ENCODE data around the gene CCNY.

Gene CCNY

GRCh38 chr10:35334297-35334696 lies 2.0 kb upstream of the CCNY start:
- H3K4me1 ChIP-seq (ENCODE audit: insufficient read depth, low read length), result peaks cover 24% of the 10 kb centered on the region
- H3K36me3 ChIP-seq (ENCODE audit: insufficient read depth, low read length), result peaks cover 12% of the 10 kb centered on the region
- no peak overlapping the region for H3K9ac ChIP-seq (ENCODE audit: low read depth, low read length)
- no peaks in the 10 kb centered on the region for H3K9me3 ChIP-seq (ENCODE audit: insufficient read depth, low read depth, low read length)
- H3K27me3 ChIP-seq (ENCODE audit: insufficient read depth, low read length), result 0 out of 2 replicates have a peak, but pooled peaks cover 5% of the 10 kb centered on the region
- WGBS, result 92% methylated on average over 1 of the region's 1 CpG
- no peak overlapping the region for H3K27ac ChIP-seq (ENCODE audit: low read depth, low read length)
- H3K4me3 ChIP-seq (ENCODE audit: low read length), result no peak overlapping the region

GRCh38 chr10:35335133-35336083 lies 901 bp upstream of the CCNY start:
- peak overlapping the region; percentile 93 for H3K4me3 ChIP-seq (ENCODE audit: low read length)
- H3K4me1 ChIP-seq (ENCODE audit: insufficient read depth, low read length), result peaks cover 15% of the 10 kb centered on the region
- H3K27me3 ChIP-seq (ENCODE audit: insufficient read depth, low read length), result 0 out of 2 replicates have a peak, but pooled peaks cover 5% of the 10 kb centered on the region
- H3K9me3 ChIP-seq (ENCODE audit: insufficient read depth, low read depth, low read length), result no peaks in the 10 kb centered on the region
- 43% methylated on average over 34 of the region's 34 CpGs for WGBS
- 0 out of 2 replicates have a peak overlapping the region, but pooled peaks have one; percentile 41 for H3K27ac ChIP-seq (ENCODE audit: low read depth, low read length)
- peaks cover 12% of the 10 kb centered on the region for H3K36me3 ChIP-seq (ENCODE audit: insufficient read depth, low read length)
- H3K9ac ChIP-seq (ENCODE audit: low read depth, low read length), result peak overlapping the region; percentile 83

GRCh38 chr10:35336921-35337823 lies 863 bp downstream of the CCNY start:
- H3K4me3 ChIP-seq (ENCODE audit: low read length), result peak overlapping the region; percentile 93
- peak overlapping the region; percentile 72 for H3K9ac ChIP-seq (ENCODE audit: low read depth, low read length)
- H3K27ac ChIP-seq (ENCODE audit: low read depth, low read length), result no peak overlapping the region
- no peaks in the 10 kb centered on the region for H3K9me3 ChIP-seq (ENCODE audit: insufficient read depth, low read depth, low read length)
- H3K27me3 ChIP-seq (ENCODE audit: insufficient read depth, low read length), result 0 out of 2 replicates have a peak, but pooled peaks cover 5% of the 10 kb centered on the region
- WGBS, result under 1% methylated on average over 88 of the region's 88 CpGs
- peaks cover 15% of the 10 kb centered on the region for H3K4me1 ChIP-seq (ENCODE audit: insufficient read depth, low read length)
- H3K36me3 ChIP-seq (ENCODE audit: insufficient read depth, low read length), result peaks cover 12% of the 10 kb centered on the region

- no peak overlapping the region for H3K4me3 ChIP-seq (ENCODE audit: low read length)
- H3K9me3 ChIP-seq (ENCODE audit: insufficient read depth, low read depth, low read length), result no peaks in the 10 kb centered on the region
- H3K9ac ChIP-seq (ENCODE audit: low read depth, low read length), result no peak overlapping the region
- H3K27ac ChIP-seq (ENCODE audit: low read depth, low read length), result no peak overlapping the region
- peaks cover 15% of the 10 kb centered on the region for H3K4me1 ChIP-seq (ENCODE audit: insufficient read depth, low read length)
- 0 out of 2 replicates have a peak, but pooled peaks cover 5% of the 10 kb centered on the region for H3K27me3 ChIP-seq (ENCODE audit: insufficient read depth, low read length)
- no peaks in the 10 kb centered on the region for H3K36me3 ChIP-seq (ENCODE audit: insufficient read depth, low read length)
- WGBS, result 85% methylated on average over 2 of the region's 2 CpGs
Measured at GRCh38 chr10:35339942-35340341, 3.6 kb downstream of the CCNY start.

- no peak overlapping the region for H3K27ac ChIP-seq (ENCODE audit: low read depth, low read length)
- H3K36me3 ChIP-seq (ENCODE audit: insufficient read depth, low read length), result no peaks in the 10 kb centered on the region
- no peak overlapping the region for H3K4me3 ChIP-seq (ENCODE audit: low read length)
- WGBS, result 83% methylated on average over 6 of the region's 6 CpGs
- H3K27me3 ChIP-seq (ENCODE audit: insufficient read depth, low read length), result 0 out of 2 replicates have a peak, but pooled peaks cover 5% of the 10 kb centered on the region
- H3K4me1 ChIP-seq (ENCODE audit: insufficient read depth, low read length), result peaks cover 9% of the 10 kb centered on the region
- H3K9me3 ChIP-seq (ENCODE audit: insufficient read depth, low read depth, low read length), result no peaks in the 10 kb centered on the region
- H3K9ac ChIP-seq (ENCODE audit: low read depth, low read length), result no peak overlapping the region
Measured at GRCh38 chr10:35340975-35341374, 4.7 kb downstream of the CCNY start.

- peaks cover 9% of the 10 kb centered on the region for H3K4me1 ChIP-seq (ENCODE audit: insufficient read depth, low read length)
- 0 out of 2 replicates have a peak, but pooled peaks cover 5% of the 10 kb centered on the region for H3K27me3 ChIP-seq (ENCODE audit: insufficient read depth, low read length)
- H3K4me3 ChIP-seq (ENCODE audit: low read length), result no peak overlapping the region
- no peaks in the 10 kb centered on the region for H3K9me3 ChIP-seq (ENCODE audit: insufficient read depth, low read depth, low read length)
- H3K9ac ChIP-seq (ENCODE audit: low read depth, low read length), result no peak overlapping the region
- no peak overlapping the region for H3K27ac ChIP-seq (ENCODE audit: low read depth, low read length)
- H3K36me3 ChIP-seq (ENCODE audit: insufficient read depth, low read length), result no peaks in the 10 kb centered on the region
- 92% methylated on average over 3 of the region's 4 CpGs for WGBS
Measured at GRCh38 chr10:35341521-35341920, 5.2 kb downstream of the CCNY start.

- H3K36me3 ChIP-seq (ENCODE audit: insufficient read depth, low read length), result no peaks in the 10 kb centered on the region
- 0 out of 2 replicates have a peak, but pooled peaks cover 5% of the 10 kb centered on the region for H3K27me3 ChIP-seq (ENCODE audit: insufficient read depth, low read length)
- H3K9me3 ChIP-seq (ENCODE audit: insufficient read depth, low read depth, low read length), result no peaks in the 10 kb centered on the region
- H3K27ac ChIP-seq (ENCODE audit: low read depth, low read length), result no peak overlapping the region
- no peak overlapping the region for H3K9ac ChIP-seq (ENCODE audit: low read depth, low read length)
- H3K4me3 ChIP-seq (ENCODE audit: low read length), result no peak overlapping the region
- 89% methylated on average over 5 of the region's 5 CpGs for WGBS
- H3K4me1 ChIP-seq (ENCODE audit: insufficient read depth, low read length), result peaks cover 9% of the 10 kb centered on the region
Measured at GRCh38 chr10:35342183-35342753, 6.0 kb downstream of the CCNY start.

- no peaks in the 10 kb centered on the region for H3K4me1 ChIP-seq (ENCODE audit: insufficient read depth, low read length)
Measured at GRCh38 chr10:35343739-35344138, 7.4 kb downstream of the CCNY start.

GRCh38 chr10:35345383-35345742 lies 9.1 kb downstream of the CCNY start:
- Histone ChIP-seq H3K4me1 (ENCODE audit: insufficient read depth, low read length) (0 out of 2 replicates have a peak, but pooled peaks cover 5% of the 10 kb centered on the region), H3K36me3 (ENCODE audit: insufficient read depth, low read length) (no peaks in the 10 kb centered on the region), H3K27me3 (ENCODE audit: insufficient read depth, low read length) (no peaks in the 10 kb centered on the region), H3K4me3 (ENCODE audit: low read length) (no peak overlapping the region), H3K27ac (ENCODE audit: low read depth, low read length) (no peak overlapping the region), H3K9me3 (ENCODE audit: insufficient read depth, low read depth, low read length) (no peaks in the 10 kb centered on the region), H3K9ac (ENCODE audit: low read depth, low read length) (no peak overlapping the region)
- WGBS, result 96% methylated on average over 5 of the region's 5 CpGs

More at GRCh38 chr10:35343739-35344138, 7.4 kb downstream of the CCNY start:
- Histone ChIP-seq H3K9ac (ENCODE audit: low read depth, low read length) (no peak overlapping the region), H3K4me3 (ENCODE audit: low read length) (no peak overlapping the region), H3K9me3 (ENCODE audit: insufficient read depth, low read depth, low read length) (no peaks in the 10 kb centered on the region), H3K27me3 (ENCODE audit: insufficient read depth, low read length) (no peaks in the 10 kb centered on the region), H3K27ac (ENCODE audit: low read depth, low read length) (no peak overlapping the region), H3K36me3 (ENCODE audit: insufficient read depth, low read length) (no peaks in the 10 kb centered on the region)

GRCh38 chr10:35346248-35346647 lies 9.9 kb downstream of the CCNY start:
- no peak overlapping the region for H3K9ac ChIP-seq (ENCODE audit: low read depth, low read length)
- H3K27ac ChIP-seq (ENCODE audit: low read depth, low read length), result no peak overlapping the region
- H3K4me3 ChIP-seq (ENCODE audit: low read length), result no peak overlapping the region
- H3K9me3 ChIP-seq (ENCODE audit: insufficient read depth, low read depth, low read length), result no peaks in the 10 kb centered on the region
- H3K4me1 ChIP-seq (ENCODE audit: insufficient read depth, low read length), result 0 out of 2 replicates have a peak, but pooled peaks cover 10% of the 10 kb centered on the region
- H3K36me3 ChIP-seq (ENCODE audit: insufficient read depth, low read length), result no peaks in the 10 kb centered on the region
- no peaks in the 10 kb centered on the region for H3K27me3 ChIP-seq (ENCODE audit: insufficient read depth, low read length)
